GM18526 (cell line): ENCODE data around the gene SMAD4.

Experiments used
- POLR2A ChIP-seq: IDR thresholded peaks from 3 replicates; pipeline ENCODE4 v1.6.1; 2011; ENCODE audit not compliant: insufficient read length; ENCODE audit errors: extremely low read depth

Gene SMAD4

GRCh38 chr18:51029694-51030536 is at the start of gene SMAD4:
Gene SMAD4 (plus strand): TSS chr18:51030213. CDS start chr18:51047047, 16,834 bp downstream.
- TF ChIP-seq POLR2A, result peak; percentile 91

- TF ChIP-seq POLR2A, result no peak
Measured at GRCh38 chr18:50981381-50981780, 48.6 kb upstream of the SMAD4 start.

DNA sequence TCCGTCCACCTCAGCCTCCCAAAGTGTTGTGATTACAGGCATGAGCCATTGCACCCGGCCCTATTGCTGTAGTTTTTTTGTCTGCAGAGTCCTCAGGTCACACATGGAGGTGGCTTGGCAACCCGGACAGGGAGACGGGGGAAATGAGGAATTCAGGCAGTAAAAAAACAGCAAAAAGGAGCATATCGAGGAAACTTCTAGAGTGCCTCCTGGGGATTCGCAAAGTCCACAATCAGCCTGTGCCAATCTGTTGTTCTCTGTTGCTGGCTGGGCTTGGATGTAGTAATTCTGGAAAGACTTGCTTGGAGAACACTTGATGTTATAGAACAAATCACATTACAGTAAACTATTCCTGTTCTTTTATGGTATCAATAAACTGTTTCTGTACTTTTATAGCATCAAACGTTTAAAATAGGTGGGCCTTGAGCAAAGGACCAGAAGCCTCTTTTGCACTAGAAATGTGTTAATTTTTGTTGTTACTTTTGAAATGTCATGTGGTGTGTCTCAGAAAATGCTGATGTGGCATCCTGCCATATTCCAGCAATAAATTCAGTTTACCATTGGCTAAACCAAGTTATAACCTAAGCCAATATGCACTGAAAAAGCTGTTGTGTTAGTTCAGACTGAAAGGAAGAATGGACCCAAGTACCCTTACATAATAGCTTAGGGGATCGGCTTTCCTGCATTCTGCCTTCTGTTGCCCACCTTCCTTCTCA is 47.8 kb upstream of the SMAD4 start:
- TF ChIP-seq POLR2A, result no peak

DNA sequence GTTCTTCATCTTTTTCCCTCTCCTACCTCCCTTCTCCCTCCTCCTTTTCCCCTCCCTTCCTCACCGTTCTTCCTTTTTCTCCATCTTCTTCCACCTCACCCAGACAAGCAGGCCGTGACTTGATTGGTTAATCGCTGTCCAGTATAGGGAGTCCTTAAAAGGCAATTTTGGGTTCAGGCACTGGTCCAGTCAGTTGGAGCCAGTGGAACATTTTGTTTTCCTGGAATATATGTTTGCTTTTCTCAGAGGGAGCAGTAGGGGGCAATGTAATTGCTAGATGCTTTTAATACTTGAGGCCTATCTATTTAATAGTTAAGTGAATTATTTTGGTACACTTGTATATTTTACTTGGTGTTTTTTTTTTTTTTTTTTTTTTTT is 47.2 kb upstream of the SMAD4 start:
- TF ChIP-seq POLR2A, result no peak

DNA sequence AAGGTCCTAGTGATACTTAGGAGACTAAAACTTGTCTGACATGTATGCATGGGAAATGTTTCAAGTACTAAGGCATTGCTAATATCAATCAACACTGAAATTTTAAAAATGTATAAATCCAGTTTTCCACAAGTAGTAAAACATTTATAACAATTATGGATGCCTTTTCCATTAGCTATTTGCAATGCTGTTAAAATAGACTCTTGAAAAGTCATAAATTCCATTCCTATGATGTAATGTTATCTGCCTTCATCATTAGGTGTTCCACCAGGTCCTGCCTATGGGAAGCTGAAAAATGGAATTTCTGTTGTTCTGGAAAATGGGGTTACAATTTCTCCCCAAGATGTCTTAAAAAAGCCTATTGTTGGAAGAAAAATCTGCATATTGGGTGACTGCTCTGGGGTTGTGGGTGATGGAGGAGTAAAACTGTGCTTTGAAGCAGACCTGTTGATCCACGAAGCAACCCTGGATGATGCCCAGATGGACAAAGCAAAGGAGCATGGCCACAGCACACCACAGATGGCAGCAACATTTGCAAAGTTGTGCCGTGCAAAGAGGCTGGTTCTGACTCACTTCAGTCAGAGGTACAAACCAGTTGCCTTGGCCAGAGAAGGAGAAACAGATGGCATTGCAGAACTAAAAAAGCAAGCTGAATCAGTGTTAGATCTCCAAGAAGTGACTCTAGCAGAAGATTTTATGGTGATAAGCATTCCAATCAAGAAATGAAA is 43.5 kb upstream of the SMAD4 start:
- TF ChIP-seq POLR2A, result no peak

DNA sequence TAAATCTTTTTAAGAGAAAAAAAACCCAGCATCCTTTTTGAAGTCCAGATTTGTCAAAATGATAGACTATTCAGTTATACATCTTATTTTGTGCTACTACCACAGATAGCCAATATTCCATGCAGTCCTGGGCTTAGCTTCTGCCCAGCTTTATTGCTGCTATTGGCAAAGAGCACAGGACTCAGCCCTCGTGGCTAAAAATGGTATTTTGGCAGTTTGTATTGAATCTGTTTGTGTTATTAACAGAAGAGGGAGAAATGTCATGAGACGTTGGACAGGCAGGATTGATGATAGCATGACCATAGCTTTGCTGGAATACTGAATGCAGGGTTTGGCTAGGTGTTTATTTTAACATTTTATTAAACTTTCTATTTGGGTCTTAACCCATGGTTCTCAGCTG is 42.8 kb upstream of the SMAD4 start:
- TF ChIP-seq POLR2A, result no peak

- TF ChIP-seq POLR2A, result no peak
Measured at GRCh38 chr18:50989711-50990110, 40.3 kb upstream of the SMAD4 start.

- no peak for TF ChIP-seq POLR2A
Measured at GRCh38 chr18:50992351-50992762, 37.7 kb upstream of the SMAD4 start.

DNA sequence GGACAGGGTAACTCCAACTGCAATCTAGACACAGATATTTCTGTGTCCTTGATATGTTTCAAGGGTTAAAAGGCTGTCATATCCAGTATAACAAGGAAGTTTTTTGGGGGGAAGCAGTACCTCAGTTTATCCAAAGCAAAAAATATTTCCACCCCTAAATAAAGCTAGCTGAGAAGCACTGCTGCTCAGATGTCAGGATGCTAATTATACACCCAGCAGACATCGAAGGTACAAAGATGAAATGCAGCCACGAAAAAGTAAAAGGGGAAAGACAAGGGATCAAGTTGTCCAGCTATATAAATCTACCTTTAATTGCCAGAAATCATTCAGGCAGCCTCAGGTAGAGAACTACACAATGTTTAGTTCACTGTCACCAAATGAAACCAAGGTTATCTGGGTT is 36.0 kb upstream of the SMAD4 start:
- no peak for TF ChIP-seq POLR2A

- TF ChIP-seq POLR2A, result no peak
Measured at GRCh38 chr18:51006061-51006818, 23.8 kb upstream of the SMAD4 start.

DNA sequence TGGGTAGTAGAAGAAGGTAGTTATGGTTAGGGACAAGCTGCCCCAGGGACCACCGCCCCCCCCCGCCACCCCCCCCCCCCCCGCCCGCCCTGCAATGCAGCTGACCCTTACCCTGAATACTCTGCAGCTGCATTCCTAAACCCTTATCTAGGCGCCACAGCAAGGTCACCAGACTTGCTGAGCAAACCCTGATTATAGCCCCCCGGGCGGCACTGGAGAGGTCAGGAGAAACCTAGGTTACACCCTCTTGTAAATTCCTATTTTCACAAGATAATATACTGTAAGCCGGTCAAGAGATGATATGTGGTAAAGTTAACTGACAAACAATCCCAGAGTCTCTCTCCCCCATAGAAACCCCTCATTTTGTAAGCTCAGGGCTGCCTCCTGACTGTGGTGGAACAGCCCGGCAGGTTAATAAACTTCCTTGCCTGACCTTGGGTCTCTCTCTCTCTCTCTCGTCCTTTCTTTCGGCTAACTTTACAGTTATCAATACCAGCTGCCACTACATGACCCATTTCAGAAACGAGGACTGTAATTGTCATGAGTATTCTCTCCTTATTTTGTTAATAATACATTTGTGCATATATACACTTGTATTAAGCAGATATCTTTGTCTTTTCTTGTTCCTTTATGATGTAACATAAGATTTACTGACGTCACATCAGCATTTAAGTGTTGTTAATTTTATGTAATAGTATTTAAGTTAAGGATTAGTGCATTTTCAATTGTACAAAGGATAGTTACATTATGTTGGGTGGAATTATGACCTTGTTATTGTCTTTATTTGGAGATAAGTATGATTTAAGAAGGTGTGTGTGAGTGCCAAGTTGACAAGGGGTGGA is 22.8 kb upstream of the SMAD4 start:
- no peak for TF ChIP-seq POLR2A

DNA sequence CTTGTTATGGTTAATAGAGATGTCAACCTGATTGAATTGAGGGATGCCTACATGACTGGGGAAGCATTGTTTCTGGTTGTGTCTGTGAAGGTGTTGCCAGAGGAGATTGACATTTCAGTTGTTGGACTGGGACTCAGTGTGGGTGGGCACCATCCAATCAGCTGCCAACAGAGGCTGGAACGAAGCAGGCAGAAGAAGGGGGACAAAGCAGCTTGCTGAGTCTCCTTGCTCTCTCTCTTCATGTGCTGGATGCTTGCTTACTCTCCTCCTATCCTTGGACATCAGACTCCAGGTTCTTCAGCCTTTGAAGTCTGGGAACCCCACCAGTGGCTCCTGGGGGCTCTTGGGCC is 22.2 kb upstream of the SMAD4 start:
- TF ChIP-seq POLR2A, result no peak

DNA sequence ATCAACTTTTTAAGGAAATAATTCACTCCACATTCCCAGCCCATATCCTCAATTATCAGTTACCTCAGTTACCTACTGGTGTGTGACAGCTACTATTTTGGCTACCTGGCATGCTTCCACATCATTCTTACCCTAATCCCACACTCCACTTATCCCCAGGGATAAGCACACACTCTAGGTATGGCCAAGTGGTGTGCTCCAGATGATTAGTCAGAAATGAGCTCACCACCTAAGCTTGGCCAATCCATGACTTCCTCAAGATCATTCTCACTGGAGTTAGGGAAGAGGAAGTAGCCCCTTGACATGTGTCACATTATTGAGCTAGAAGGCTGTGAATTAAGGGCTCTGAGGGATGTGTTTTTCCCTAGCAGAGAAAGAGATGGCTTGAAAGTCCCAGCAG is 20.9 kb upstream of the SMAD4 start:
- no peak for TF ChIP-seq POLR2A

DNA sequence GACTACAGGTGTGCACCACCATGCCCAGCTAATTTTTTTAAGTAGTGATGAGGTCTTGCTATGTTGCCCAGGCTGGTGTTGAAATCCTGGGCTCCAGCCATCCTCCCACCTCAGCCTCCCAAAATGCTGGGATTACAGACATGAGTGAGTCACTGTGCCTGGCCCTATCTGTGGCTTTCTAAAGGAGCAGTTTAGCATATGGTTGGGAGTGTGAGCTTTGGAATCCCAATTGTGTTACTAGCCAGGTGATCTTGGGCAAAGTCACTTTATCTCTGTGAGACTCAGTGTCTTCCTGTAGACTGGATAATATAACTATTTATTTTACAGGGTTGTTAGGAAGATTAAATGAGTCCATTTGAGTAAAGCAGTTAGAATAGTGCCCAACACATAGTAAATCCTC is 19.8 kb upstream of the SMAD4 start:
- TF ChIP-seq POLR2A, result no peak

- no peak for TF ChIP-seq POLR2A
Measured at GRCh38 chr18:51011709-51012108, 18.3 kb upstream of the SMAD4 start.

DNA sequence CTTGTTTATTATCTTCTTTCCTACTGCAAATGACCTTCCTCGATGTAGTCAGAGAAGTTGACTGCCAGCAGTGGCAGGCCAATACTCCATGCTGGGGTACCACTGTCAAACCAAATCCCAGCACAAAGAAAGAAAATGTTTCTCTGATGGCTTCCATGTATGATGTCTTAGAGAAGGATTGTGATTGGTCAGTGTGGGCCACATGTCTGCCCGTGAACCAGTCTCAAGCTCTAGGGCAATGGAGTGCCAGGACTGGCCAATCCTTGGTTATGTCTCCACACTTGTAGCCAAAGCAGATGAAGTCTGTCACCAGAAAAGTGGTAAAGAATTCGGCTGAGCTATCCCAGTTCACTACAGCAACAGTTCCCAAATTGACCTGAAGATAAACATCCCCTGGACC is 17.6 kb upstream of the SMAD4 start:
- no peak for TF ChIP-seq POLR2A
